ENCODE measurements around the gene CPNE4.

Gene CPNE4

DNA sequence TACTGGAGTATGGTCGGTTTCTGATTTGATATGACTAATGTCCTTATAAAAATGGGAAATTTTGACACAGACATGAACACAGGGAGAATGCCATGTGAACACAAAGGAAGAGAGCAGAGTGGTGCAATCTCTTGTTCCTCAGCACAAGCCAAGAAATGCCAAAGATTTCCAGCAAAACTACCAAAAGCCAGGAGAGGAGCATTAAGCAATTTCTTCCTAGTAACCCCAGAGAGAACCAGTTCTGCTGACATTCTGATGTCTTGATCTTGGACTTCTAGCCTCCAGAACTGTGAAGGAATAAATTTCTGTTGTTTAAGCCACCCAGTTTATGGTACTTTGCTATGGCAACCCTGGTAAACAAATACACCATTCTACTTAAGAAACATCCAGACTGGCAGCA lies 304.2 kb downstream of the CPNE4 start:
- no peak for DNase-seq

DNA sequence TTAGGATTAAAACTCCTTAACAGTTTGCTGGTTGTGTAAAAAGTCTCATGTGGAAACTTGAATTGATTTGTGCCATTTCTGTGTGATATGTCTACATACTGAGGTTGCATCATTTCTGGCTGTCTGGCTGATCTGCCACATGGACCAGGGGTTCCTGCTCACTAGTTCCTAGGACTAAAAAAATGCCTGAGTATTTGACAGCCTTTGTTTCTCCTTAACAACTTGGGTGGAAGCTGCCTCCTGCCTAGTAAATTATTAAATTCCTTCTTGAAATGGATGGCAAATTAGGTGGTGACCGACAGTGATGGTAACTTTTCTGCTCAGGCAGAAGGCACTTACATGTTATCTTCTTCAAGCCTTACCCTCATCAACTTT lies 305.2 kb downstream of the CPNE4 start:
- no peak for DNase-seq

GRCh38 chr3:131728898-131729642 lies 305.7 kb downstream of the CPNE4 start:
- DNase-seq, result no peak

DNA sequence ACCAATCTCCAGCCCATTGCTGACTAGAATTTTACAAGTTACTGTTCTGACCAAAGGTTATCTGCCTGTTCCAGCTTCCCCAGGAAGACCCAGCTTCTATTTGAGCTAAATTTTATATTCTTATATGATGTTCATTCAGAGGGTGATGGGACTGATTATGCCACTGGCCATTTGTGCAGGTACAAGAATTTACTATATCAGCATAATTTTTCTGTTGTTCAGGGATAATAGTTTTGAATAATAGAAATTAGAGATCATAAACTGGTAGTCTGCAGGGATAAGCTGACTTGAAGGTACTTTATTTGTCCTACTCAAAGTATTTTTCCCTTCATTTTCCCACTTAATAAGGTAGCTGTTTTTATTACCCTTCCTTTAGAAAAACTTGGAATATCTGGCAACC lies 309.4 kb downstream of the CPNE4 start:
- DNase-seq, result no peak

DNA sequence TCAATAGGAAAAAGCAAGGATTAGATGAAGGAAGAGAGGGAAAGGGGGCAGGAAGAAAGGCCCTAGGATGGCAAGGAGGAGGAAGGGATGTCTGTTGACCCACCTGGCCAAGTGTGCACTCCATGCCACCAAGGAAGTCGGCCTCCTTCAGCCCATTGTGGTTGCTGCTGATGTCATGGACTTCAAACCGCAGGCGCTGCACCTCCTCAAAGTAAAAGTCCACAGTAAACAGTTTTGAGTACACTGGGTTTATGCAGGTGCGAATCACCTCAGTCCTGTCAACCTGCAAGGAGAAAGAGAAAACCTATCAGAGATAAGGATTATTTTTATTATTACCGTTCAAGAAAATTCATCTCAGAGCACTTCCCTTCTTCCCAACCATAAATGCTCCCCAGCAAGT lies 311.5 kb downstream of the CPNE4 start:
- no peak for DNase-seq

DNA sequence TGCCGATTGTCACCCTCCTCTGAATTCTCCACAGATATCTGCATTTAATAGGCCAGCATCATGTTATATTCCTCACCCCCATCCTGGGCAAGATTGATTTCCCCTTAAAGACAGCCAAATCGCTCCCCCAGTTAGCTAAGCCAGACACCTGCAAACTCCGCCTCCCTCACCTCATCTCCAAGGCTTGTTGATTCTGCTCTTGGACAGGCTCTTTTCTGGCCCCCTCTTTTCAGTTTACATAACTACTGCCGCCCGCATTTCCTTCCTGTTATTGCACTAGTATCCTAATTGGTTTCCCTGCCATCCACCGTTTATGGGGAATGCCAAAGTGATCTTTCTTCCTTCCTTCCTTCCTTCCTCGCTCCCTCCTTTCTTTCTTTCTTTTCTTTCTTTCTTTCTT lies 317.3 kb downstream of the CPNE4 start:
- no peak for DNase-seq

DNA sequence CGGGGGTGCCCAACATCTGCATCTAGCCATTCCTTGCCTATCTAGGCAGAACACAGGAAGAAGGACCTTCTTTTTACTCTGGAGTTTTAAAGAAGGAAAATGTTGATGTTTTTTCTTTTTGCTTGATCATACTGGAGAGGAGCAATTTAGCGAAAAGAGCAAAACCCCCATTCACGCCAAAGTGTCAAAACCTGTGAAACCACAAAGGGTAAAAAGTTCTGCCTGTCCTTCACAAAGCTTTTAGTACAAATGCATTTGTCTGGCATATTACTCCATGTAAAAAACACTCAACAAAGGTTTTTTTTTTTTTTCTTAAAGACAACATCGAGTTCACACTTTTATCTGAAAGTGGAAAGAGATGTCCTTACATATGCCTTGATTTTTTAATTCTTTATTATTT lies 317.9 kb downstream of the CPNE4 start:
- no peak for DNase-seq

GRCh38 chr3:131716007-131716406 lies 318.8 kb downstream of the CPNE4 start:
- no peak for DNase-seq

DNA sequence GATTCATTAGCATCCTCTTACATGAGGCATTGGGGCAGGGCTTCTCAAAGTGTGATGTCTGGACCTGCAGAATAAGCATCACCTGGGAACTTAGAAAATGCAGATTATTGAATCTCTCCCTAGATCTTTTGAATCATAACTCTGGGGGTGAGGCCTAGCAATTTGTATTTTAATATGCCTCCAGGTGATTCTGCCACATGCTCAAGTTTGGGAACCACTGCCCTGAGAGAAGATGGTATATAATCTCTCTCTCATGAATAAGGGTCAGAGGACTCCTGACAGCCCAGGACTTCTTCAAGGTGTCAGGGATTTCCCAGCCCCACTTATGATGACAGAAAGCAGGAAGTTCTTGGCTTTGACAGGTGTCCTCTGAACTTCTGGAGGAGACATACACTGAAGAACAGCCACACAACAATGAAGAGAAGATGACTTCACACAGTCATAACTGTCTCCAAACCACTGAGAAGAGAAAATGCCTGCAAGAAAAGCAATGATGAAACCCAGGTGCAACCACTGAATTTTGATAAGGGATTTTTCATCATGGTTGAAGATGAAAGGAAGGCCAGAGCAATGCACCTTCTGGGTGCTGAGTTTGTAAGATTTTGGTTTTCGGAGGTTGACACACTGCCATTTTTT lies 320.1 kb downstream of the CPNE4 start:
- DNase-seq, result no peak

DNA sequence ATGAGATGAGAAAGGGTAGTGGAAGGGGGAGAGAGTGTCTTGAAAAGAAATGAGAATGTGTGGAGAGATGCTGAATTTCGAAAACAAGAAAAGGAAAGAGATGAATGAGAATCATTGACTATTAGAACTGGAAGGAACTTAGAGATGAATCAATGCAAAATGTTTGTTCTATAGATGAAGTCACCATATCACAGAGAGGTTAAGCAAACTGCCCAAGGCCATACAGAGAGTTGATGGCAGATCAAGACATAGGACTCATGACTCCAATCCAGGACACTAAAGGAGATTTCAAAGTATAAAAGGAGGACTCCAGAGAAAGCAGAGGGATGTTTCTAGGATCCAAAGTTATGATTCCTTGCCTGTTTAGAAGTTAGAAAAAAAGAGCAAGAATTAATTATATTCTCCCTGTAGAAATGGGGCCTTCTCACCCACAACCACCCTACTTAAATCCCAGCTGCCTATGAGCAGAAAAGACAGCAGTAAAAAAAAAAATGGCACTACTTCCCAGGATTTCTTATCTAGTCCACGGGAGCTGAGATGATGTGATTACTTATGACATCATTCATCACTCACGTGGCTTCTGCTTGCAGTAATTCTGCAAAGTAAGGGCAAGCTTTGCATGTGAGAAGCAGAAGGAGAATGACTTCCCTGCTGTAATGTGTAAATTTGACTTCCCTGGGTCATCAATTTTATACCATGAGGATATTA lies 321.2 kb downstream of the CPNE4 start:
- no peak for DNase-seq

- peak; percentile 63 to 83 for DNase-seq
These were observed 322.2 kb downstream of the CPNE4 start for GRCh38 chr3:131712662-131713061.

DNA sequence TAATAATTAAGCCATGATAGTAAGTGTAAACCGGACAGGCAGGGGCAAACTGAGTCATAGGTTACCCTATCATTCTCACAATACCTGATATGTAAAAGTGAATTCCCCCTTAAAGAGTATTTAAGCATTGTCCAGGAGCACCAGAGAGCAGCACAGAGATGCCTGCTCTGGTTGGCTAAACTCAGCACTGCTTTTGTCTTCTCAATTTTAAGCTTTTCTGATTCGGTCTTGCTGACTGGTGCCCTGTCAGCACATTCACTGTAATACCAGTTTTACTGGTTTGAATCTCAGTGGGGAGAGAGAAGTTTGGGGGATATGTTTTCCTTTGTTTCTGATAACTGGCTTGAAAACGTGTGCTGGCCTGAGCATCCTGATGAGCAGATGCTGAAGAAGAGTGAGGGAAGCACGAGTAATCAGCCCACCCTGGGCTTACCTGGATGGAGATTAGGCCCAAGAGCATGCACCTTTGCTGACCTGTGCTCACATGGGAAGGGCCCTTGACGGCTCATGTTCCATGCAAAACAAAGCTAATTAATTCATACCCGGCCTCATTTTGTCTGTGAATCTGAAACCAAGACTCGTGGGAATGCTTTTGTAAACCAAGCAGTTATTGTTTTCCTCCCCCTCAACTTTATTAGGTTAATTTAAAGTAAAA lies 323.6 kb downstream of the CPNE4 start:
- no peak for DNase-seq

GRCh38 chr3:131708241-131708640 lies 326.6 kb downstream of the CPNE4 start:
- no peak for DNase-seq

DNA sequence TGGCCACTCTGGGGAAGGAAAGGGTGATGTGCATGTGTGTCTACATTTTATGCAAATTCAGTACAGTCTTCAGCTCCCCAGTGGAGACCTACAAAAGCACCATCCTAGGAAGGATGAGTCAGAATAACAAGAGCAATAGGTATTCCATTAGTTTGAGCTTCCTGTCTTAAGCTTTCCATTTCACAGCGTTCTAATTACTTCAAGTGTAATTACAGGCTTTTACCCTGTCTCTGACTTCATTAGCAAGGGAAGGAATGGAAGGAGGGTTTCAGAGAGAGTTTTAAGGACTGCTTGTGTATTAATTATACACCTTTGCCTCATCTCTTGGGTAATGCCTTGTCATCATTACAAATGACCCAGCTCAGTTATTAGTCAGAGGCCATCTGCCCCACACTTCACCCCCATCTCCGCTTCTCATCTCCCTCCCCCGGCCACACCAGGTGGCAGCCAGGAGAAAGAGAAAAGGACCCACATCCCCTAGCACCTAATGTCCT lies 329.2 kb downstream of the CPNE4 start:
- peak; percentile 88 to 95 for DNase-seq

DNA sequence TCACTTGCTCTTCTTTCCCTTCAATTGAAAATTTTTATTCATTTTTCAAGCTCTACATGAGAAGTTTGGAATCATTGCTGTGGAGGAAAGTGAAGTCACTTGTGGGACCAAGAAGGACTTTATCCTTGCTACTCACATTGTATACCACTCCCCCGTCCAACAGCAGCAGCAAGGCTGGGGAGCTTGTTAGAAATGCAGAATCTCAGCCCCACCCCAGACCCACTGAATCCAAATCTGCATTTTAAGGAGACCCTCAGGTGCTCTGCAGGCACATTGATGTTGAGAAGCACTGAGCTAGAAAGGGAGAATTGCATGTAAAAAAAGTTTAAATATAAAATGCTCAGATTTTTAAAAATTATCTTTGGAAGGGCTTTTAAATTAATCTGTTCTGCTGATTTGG lies 329.7 kb downstream of the CPNE4 start:
- no peak for DNase-seq

DNA sequence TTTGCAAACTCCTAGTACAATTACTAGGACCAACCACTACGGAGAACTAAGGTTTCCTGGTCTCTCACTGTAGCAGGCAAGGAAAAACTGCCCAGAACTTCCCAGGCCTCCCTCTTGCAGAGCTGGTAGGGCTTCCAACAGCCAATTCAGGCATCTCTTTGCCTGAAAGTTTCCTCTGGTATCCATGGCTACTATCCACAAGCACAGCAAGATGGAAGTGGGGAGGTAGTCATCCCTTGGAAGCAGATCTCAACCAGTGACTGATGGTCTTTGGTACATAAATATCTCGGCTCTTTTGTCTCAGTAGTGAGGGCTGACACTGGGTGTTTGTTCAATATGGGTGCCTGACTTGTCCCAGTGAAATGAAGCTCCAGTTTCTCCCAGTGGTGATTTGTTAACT lies 330.7 kb downstream of the CPNE4 start:
- DNase-seq, result no peak

GRCh38 chr3:131702146-131702545 lies 332.7 kb downstream of the CPNE4 start:
- DNase-seq, result no peak

- peak; percentile 47 to 81 for DNase-seq
These were observed 333.6 kb downstream of the CPNE4 start for GRCh38 chr3:131701153-131701770.

GRCh38 chr3:131699001-131699400 lies 335.8 kb downstream of the CPNE4 start:
- DNase-seq, result no peak

- no peak for DNase-seq
These were observed 340.4 kb downstream of the CPNE4 start for GRCh38 chr3:131694376-131694775.

GRCh38 chr3:131692356-131692755 lies 342.5 kb downstream of the CPNE4 start:
- no peak for DNase-seq

DNA sequence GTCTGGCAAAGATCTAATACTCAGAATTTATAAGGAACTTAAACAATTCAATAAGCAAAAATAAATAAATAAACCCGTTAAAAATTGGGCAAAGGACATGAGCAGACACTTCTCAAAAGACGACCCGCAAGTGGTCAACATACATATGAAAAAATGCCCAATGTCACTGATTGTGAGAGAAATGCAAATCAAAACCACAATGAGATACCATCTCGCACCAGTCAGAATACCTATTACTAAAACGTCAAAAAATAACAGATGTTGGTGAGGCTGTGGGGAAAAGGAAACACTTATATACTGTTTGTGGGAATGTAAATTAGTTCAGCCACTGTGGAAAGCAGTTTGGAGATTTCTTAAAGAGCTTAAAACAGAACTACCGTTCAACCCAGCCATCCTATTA lies 344.0 kb downstream of the CPNE4 start:
- no peak for DNase-seq

GRCh38 chr3:131688370-131688769 lies 346.4 kb downstream of the CPNE4 start:
- no peak for DNase-seq

All from NCI-H524 (cell line).